Stomach (tissue), 4 donors: ENCODE measurements around the gene SEMA6A.

ENCODE experiments used
- POLR2A ChIP-seq, 4 donors: fragments of 450-650 bp; IDR thresholded peaks; one replicate each; pipeline ENCODE4 v1.6.1; 2016; ENCODE audit warnings: antibody characterized with exemption in 4 of 4, control low read depth in 2 of 4, mild to moderate bottlenecking in 1 of 4, moderate library complexity in 1 of 4
- POLR2AphosphoS5 ChIP-seq, 3 donors: sonication (generic); formaldehyde crosslinking; IDR thresholded peaks; one replicate each; pipeline ENCODE4 v1.6.1; 2016; ENCODE audit warnings: antibody characterized with exemption in 3 of 3
- TF ChIP-seq, protein P1 (sequence below), 7 experiments: fragments of 450-650 bp in 4 of 7; fragments of 200-600 bp in 3 of 7; sonication (generic) in 3 of 7; IDR thresholded peaks; one replicate each; pipeline ENCODE4 v1.5.1; 2016 to 2019; ENCODE audit warnings: antibody characterized with exemption in 7 of 7, control low read depth in 2 of 7, mild to moderate bottlenecking in 1 of 7

DNA sequence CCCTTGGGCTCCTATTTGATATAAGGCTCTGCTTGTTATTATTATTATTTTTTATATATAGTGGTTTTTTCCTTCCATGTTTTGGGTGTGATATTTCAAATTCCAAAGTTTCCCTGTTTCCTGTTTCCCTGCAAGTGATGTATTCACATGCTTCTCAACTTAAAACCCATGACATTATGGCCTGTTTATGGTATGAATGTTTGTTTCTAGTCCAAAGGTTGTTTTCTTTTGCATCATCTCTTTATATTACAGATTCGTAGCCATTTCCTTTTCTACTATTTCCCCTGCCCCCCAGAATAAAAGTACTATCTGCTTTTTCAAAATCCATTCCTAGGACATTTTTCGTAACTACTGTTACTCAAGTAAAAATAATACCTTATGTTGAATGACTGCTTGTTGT is 7.5 kb downstream of the SEMA6A start:
- TF ChIP-seq, protein P1, sequence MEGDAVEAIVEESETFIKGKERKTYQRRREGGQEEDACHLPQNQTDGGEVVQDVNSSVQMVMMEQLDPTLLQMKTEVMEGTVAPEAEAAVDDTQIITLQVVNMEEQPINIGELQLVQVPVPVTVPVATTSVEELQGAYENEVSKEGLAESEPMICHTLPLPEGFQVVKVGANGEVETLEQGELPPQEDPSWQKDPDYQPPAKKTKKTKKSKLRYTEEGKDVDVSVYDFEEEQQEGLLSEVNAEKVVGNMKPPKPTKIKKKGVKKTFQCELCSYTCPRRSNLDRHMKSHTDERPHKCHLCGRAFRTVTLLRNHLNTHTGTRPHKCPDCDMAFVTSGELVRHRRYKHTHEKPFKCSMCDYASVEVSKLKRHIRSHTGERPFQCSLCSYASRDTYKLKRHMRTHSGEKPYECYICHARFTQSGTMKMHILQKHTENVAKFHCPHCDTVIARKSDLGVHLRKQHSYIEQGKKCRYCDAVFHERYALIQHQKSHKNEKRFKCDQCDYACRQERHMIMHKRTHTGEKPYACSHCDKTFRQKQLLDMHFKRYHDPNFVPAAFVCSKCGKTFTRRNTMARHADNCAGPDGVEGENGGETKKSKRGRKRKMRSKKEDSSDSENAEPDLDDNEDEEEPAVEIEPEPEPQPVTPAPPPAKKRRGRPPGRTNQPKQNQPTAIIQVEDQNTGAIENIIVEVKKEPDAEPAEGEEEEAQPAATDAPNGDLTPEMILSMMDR (IDR thresholded peaks at IDR 0.05), result no peak
- no peak for TF ChIP-seq POLR2A (IDR thresholded peaks at IDR 0.05)
- no peak for TF ChIP-seq POLR2AphosphoS5 (IDR thresholded peaks at IDR 0.05)
